Testis (tissue), 2 donors: Measurements from ENCODE around the gene ACAA2.

Source experiments
- POLR2A ChIP-seq: fragments of 450-650 bp; IDR thresholded peaks from one replicate; pipeline ENCODE4 v1.6.1; 2017; ENCODE audit warnings: antibody characterized with exemption, mild to moderate bottlenecking, moderate library complexity
- TF ChIP-seq, protein P1 (sequence below), 3 experiments: fragments of 450-650 bp in 2 of 3; fragments of 200-600 bp in 1 of 3; sonication (generic) in 1 of 3; IDR thresholded peaks; one replicate each; pipeline ENCODE4 v1.5.1; 2016 to 2019; ENCODE audit warnings: antibody characterized with exemption in 3 of 3, mild to moderate bottlenecking in 2 of 3, moderate library complexity in 1 of 3

DNA sequence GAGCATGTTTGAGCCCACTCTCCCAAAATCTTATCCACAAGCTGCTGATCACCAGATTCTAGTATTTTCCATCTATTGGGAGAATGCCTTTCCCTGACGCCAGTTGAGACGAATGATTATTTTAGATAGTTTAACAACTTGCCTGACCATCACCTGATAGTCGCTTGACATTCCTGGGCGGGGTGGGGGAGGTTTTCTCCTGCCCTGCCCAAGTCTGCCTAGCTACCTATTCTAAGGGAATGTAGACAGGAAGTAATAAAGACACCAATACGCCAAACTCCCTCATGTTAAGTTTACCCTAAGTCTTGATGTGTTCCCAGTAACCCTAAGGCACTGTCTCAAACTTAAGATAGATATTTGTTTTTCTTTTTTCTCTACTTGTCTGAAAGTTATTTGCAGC, 4.6 kb upstream of the ACAA2 start:
- no peak for TF ChIP-seq POLR2A
- TF ChIP-seq, protein P1, sequence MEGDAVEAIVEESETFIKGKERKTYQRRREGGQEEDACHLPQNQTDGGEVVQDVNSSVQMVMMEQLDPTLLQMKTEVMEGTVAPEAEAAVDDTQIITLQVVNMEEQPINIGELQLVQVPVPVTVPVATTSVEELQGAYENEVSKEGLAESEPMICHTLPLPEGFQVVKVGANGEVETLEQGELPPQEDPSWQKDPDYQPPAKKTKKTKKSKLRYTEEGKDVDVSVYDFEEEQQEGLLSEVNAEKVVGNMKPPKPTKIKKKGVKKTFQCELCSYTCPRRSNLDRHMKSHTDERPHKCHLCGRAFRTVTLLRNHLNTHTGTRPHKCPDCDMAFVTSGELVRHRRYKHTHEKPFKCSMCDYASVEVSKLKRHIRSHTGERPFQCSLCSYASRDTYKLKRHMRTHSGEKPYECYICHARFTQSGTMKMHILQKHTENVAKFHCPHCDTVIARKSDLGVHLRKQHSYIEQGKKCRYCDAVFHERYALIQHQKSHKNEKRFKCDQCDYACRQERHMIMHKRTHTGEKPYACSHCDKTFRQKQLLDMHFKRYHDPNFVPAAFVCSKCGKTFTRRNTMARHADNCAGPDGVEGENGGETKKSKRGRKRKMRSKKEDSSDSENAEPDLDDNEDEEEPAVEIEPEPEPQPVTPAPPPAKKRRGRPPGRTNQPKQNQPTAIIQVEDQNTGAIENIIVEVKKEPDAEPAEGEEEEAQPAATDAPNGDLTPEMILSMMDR (IDR thresholded peaks at IDR 0.05): no peak
